Endothelial cell of umbilical vein (primary cell): ENCODE measurements around the gene CALU. TPM values are rescaled to one million over a fixed set of nuclear protein-coding genes. Genes with fewer than 3 reads are reported as not detected.

Experiments
- BruUV-seq: library from RNA; stranded (reverse); fragments of 400-500 nt; replicated peaks from 2 replicates; lab custom pipeline; 2021; lab: Mats Ljungman, UMichigan
- CTCF ChIA-PET: fragments of 300-600, 350-600 bp; sonication (Branson Sonifier 250); formaldehyde crosslinking; loops from one replicate; lab custom pipeline; 2021; ENCODE audit warnings: antibody characterized with exemption, inconsistent platforms; lab: Charles Lee
- POLR2A ChIA-PET: fragments of 300-600, 350-600 bp; sonication (Branson Sonifier 250); formaldehyde crosslinking; loops from one replicate; lab custom pipeline; 2021; ENCODE audit warnings: antibody characterized with exemption, inconsistent platforms; lab: Charles Lee
- DNase-seq: peaks from one replicate; pipeline ENCODE4 v3.0.0-alpha.2; 2011; ENCODE audit warnings: low read depth, low spot score
- FAIRE-seq: peaks from 2 replicates; lab custom pipeline; 2011; peaks lifted over from hg19 to GRCh38; lab: Jason Lieb, UNC
- H2AFZ ChIP-seq: 2 replicates; pipeline ENCODE4 v1.6.0; 2012; ENCODE audit warnings: low read depth, low read length, control low read depth, inconsistent platforms
- H3K27ac ChIP-seq: 2 replicates; pipeline ENCODE4 v1.5.1; 2011; ENCODE audit warnings: low read depth, mild to moderate bottlenecking, control low read depth, low read length, moderate library complexity; ENCODE audit not compliant: insufficient read depth
- H3K27me3 ChIP-seq, 2 experiments: 2 replicates each; pipeline versions ENCODE4 v1.6.0 to v1.6.1; 2011; ENCODE audit warnings: low read length in 2 of 2, mixed read lengths in 1 of 2; ENCODE audit not compliant: control insufficient read depth in 2 of 2, insufficient read depth in 2 of 2
- H3K36me3 ChIP-seq, 2 experiments: 2 replicates in 1 of 2; 3 replicates in 1 of 2; pipeline ENCODE4 v1.5.1; 2011; ENCODE audit warnings: low read length in 2 of 2, mild to moderate bottlenecking in 1 of 2, moderate library complexity in 1 of 2; ENCODE audit not compliant: control insufficient read depth in 2 of 2, insufficient read depth in 2 of 2; ENCODE audit errors: extremely low read depth in 1 of 2
- H3K4me1 ChIP-seq: 3 replicates; pipeline ENCODE4 v1.5.1; 2011; ENCODE audit warnings: mild to moderate bottlenecking, low read length; ENCODE audit not compliant: control insufficient read depth, insufficient read depth; ENCODE audit errors: extremely low read depth
- H3K4me2 ChIP-seq: 2 replicates; pipeline ENCODE4 v1.6.1; 2011; ENCODE audit warnings: low read length, control low read depth, mixed read lengths; ENCODE audit not compliant: insufficient read depth
- H3K4me3 ChIP-seq, 3 experiments: fragments of 200-600 bp in 1 of 3; sonication (generic), shearing (Covaris generic) in 1 of 3; replicated peaks in 1 of 3; 2 replicates each; pipeline ENCODE4 v1.5.1; 2011 to 2016; ENCODE audit warnings: control low read depth in 3 of 3, low read length in 3 of 3, mild to moderate bottlenecking in 2 of 3, inconsistent platforms in 1 of 3, low read depth in 1 of 3, moderate library complexity in 1 of 3; ENCODE audit not compliant: insufficient read depth in 1 of 3
- H3K79me2 ChIP-seq: 2 replicates; pipeline ENCODE4 v1.6.0; 2012; ENCODE audit warnings: low read length, inconsistent platforms; ENCODE audit not compliant: control insufficient read depth, insufficient read depth
- H3K9ac ChIP-seq: replicated peaks from 2 replicates; pipeline ENCODE3; 2011; ENCODE audit warnings: low read length, control low read depth; ENCODE audit not compliant: insufficient read depth; ENCODE audit errors: extremely low read depth
- H3K9me1 ChIP-seq: replicated peaks from 3 replicates; pipeline ENCODE4 v1.6.0; 2011; ENCODE audit warnings: mild to moderate bottlenecking, low read length; ENCODE audit not compliant: control insufficient read depth, insufficient read depth; ENCODE audit errors: extremely low read depth
- H3K9me3 ChIP-seq: replicated peaks from 2 replicates; pipeline ENCODE4 v1.5.1; 2012; ENCODE audit warnings: low read length, inconsistent platforms; ENCODE audit not compliant: control insufficient read depth, insufficient read depth
- H4K20me1 ChIP-seq: replicated peaks from 2 replicates; pipeline ENCODE3; 2011; ENCODE audit warnings: mild to moderate bottlenecking, low read length; ENCODE audit not compliant: control insufficient read depth, insufficient read depth; ENCODE audit errors: extremely low read depth
- EZH2 ChIP-seq: IDR thresholded peaks from 2 replicates; pipeline ENCODE4 v1.6.1; 2012; ENCODE audit warnings: borderline replicate concordance, low read depth, mild to moderate bottlenecking, moderate library complexity, low read length, inconsistent platforms; ENCODE audit not compliant: severe bottlenecking
- FOS ChIP-seq: IDR thresholded peaks from 2 replicates; pipeline ENCODE4 v1.6.1; 2011; ENCODE audit warnings: mild to moderate bottlenecking, low read length, moderate library complexity, borderline replicate concordance; ENCODE audit not compliant: insufficient read depth
- GATA2 ChIP-seq: IDR thresholded peaks from 2 replicates; pipeline ENCODE4 v1.7.0; 2011; ENCODE audit warnings: low read depth, mild to moderate bottlenecking, moderate library complexity, mixed read lengths, low read length; ENCODE audit not compliant: insufficient read length, insufficient read depth
- JUN ChIP-seq: IDR thresholded peaks from 2 replicates; pipeline ENCODE4 v1.6.1; 2011; ENCODE audit warnings: borderline replicate concordance, low read depth; ENCODE audit not compliant: insufficient read length, insufficient read depth
- MYC ChIP-seq: IDR thresholded peaks from one replicate; pipeline ENCODE4 v1.6.1; 2011; ENCODE audit warnings: mild to moderate bottlenecking, low read depth, low read length
- POLR2A ChIP-seq: IDR thresholded peaks from 2 replicates; pipeline ENCODE4 v1.6.1; 2012; ENCODE audit warnings: low read depth, mild to moderate bottlenecking, control low read depth, low read length
- POLR2AphosphoS5 ChIP-seq: IDR thresholded peaks from 2 replicates; pipeline ENCODE4 v1.6.1; 2012; ENCODE audit warnings: low read depth, mild to moderate bottlenecking, control low read depth, low read length, moderate library complexity; ENCODE audit not compliant: insufficient read depth
- dilution Hi-C: fragments of 300-500 bp; cut with MboI; formaldehyde crosslinking; loops from one replicate; pipeline ENCODE4 v1.15.0; 2019; ENCODE audit warnings: low sequenced_read_pairs; ENCODE audit not compliant: extremely low pct_ligation_motif_present
- intact Hi-C: fragments of 100-400 bp; cut with micrococcal nuclease; formaldehyde crosslinking; loops from one replicate; pipeline ENCODE4 v1.10.0; 2022
- polyA plus RNA-seq, 4 experiments: library from polyadenylated mRNA; depleted of rRNA in 3 of 4; stranded (reverse) in 3 of 4; unstranded in 1 of 4; fragments of >200 nt; gene quantifications; 2 replicates each; pipeline versions ENCODE4 v1.2.1 to v1.2.3, GENCODE V29; 2011 to 2012; ENCODE audit warnings: missing spikeins in 1 of 4
- total RNA-seq: library from RNA; stranded (reverse); gene quantifications from 2 replicates; pipeline ENCODE4 v1.2.3, GENCODE V29; 2021
- TF ChIP-seq, protein P1 (sequence below): IDR thresholded peaks from 2 replicates; pipeline ENCODE4 v1.6.1; 2011; ENCODE audit not compliant: insufficient read depth, insufficient read length
- TF ChIP-seq, protein P2 (sequence below), 2 donors: IDR thresholded peaks; 1 replicate in 1 of 2; 2 replicates in 1 of 2; pipeline ENCODE4 v1.5.1; 2011; ENCODE audit warnings: low read length in 2 of 2, mild to moderate bottlenecking in 2 of 2, moderate library complexity in 2 of 2, control low read depth in 1 of 2, inconsistent platforms in 1 of 2, low read depth in 1 of 2; ENCODE audit not compliant: insufficient read depth in 1 of 2; ENCODE audit errors: extremely low read depth in 1 of 2

Gene CALU
- total and polyA plus RNA-seq, 2 donors (not counting 3 experiments of a cell fraction or from before 2014, with no cell fraction given): 135 to 257 TPM

DNA sequence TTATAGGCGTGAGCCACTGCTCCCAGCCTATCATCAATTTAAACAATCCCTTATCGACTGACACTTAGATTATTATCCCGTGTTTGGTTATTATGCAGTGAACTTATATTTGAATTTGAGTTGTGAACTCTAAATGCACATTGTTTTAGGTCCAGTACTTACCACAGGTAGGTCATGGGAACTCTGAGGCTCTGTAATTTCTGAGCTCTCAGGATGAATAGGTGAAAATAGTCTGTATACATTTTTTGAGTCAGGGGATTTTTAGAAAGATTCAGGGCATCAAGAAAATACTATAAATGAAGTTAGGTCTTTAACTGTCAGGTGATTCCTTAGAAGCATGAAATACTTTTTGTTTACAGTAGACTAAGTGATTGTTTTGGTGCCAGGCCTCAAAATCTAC, 61.4 kb downstream of the CALU start:
- ChIA-PET POLR2A (no interaction called here), CTCF (interaction anchor here (1.3 kb wide), 1 partner anchor 10 kb away, joined by 3 read pairs; no protein-coding TSS in a partner anchor)
- Histone ChIP-seq H3K27ac (no peak overlapping the region), H3K9me1 (no peaks in the 10 kb centered on the region), H3K79me2 (no peaks in the 10 kb centered on the region), H3K9me3 (no peaks in the 10 kb centered on the region), H3K27me3 (no peaks in the 10 kb centered on the region), H4K20me1 (no peaks in the 10 kb centered on the region), H2AFZ (no peak overlapping the region), H3K4me1 (no peaks in the 10 kb centered on the region), H3K9ac (no peak overlapping the region), H3K4me3 (no peak overlapping the region), H3K36me3 (no peaks in the 10 kb centered on the region), H3K4me2 (no peak overlapping the region)
- no TSS peak for BruUV-seq
- TF ChIP-seq FOS: no peak
- TF ChIP-seq POLR2A: no peak
- TF ChIP-seq GATA2: no peak
- TF ChIP-seq POLR2AphosphoS5: no peak
- no peak for TF ChIP-seq EZH2
- TF ChIP-seq, protein P1, sequence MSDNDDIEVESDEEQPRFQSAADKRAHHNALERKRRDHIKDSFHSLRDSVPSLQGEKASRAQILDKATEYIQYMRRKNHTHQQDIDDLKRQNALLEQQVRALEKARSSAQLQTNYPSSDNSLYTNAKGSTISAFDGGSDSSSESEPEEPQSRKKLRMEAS: no peak
- TF ChIP-seq, protein P2, sequence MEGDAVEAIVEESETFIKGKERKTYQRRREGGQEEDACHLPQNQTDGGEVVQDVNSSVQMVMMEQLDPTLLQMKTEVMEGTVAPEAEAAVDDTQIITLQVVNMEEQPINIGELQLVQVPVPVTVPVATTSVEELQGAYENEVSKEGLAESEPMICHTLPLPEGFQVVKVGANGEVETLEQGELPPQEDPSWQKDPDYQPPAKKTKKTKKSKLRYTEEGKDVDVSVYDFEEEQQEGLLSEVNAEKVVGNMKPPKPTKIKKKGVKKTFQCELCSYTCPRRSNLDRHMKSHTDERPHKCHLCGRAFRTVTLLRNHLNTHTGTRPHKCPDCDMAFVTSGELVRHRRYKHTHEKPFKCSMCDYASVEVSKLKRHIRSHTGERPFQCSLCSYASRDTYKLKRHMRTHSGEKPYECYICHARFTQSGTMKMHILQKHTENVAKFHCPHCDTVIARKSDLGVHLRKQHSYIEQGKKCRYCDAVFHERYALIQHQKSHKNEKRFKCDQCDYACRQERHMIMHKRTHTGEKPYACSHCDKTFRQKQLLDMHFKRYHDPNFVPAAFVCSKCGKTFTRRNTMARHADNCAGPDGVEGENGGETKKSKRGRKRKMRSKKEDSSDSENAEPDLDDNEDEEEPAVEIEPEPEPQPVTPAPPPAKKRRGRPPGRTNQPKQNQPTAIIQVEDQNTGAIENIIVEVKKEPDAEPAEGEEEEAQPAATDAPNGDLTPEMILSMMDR (IDR thresholded peaks at IDR 0.05; ENCODE audit: extremely low read depth in 1 of 2, insufficient read depth in 1 of 2, low read depth in 1 of 2, low read length in 2 of 2): no peak
- TF ChIP-seq JUN: no peak
- no peak for TF ChIP-seq MYC
- intact Hi-C loops (no loop called here), dilution Hi-C loops (no loop called here)
- DNase-seq (no peak), FAIRE-seq (no peak)
